Left lung (tissue), 10 donors: ENCODE results near the gene CHODL. TPM values are rescaled to one million over a fixed set of nuclear protein-coding genes. Genes with fewer than 3 reads are reported as not detected.

Source experiments
- ATAC-seq: fragments of 200-7000 bp; cut with Tn5 transposase; one replicate; pipeline ENCODE4 v1.9.1; 2020; ENCODE audit warnings: moderate library complexity
- DNase-seq, 4 donors: peaks; one replicate each; pipeline ENCODE4 v3.0.0-alpha.2; 2013 to 2020
- H3K27ac ChIP-seq, 2 donors: fragments of 200-600 bp; sonication (generic) in 1 of 2; one replicate each; pipeline versions ENCODE4 v1.5.0 to v1.8.0; 2020 to 2021
- H3K27me3 ChIP-seq, 2 donors: fragments of 200-600 bp; sonication (generic) in 1 of 2; one replicate each; pipeline versions ENCODE4 v1.5.0 to v1.8.0; 2020 to 2021
- H3K36me3 ChIP-seq, 2 donors: fragments of 200-600 bp; sonication (generic) in 1 of 2; one replicate each; pipeline versions ENCODE4 v1.5.0 to v1.8.0; 2020 to 2021
- H3K4me1 ChIP-seq, 2 donors: fragments of 200-600 bp; one replicate each; pipeline ENCODE4 v1.8.0; 2021
- H3K4me3 ChIP-seq, 2 donors: fragments of 200-600 bp; sonication (generic) in 1 of 2; one replicate each; pipeline versions ENCODE4 v1.5.0 to v1.8.0; 2020 to 2021; ENCODE audit warnings: mild to moderate bottlenecking in 1 of 2
- H3K9me3 ChIP-seq, 2 donors: fragments of 200-600 bp; sonication (generic) in 1 of 2; one replicate each; pipeline versions ENCODE4 v1.5.0 to v1.8.0; 2020 to 2021
- CTCF ChIP-seq, 2 donors: fragments of 200-600 bp; sonication (generic) in 1 of 2; IDR thresholded peaks; one replicate each; pipeline versions ENCODE4 v1.5.0 to v1.8.0; 2021; ENCODE audit warnings: antibody characterized with exemption in 2 of 2
- intact Hi-C, 2 donors: fragments of 100-400 bp; cut with DNase I; formaldehyde crosslinking; loops; one replicate each; pipeline versions ENCODE4 v1.11.2 to v1.14.2; 2022
- polyA plus RNA-seq, 6 donors: library from polyadenylated mRNA; unstranded; fragments of 120-200 nt; gene quantifications; one replicate each; pipeline ENCODE4 v1.2.1, GENCODE V29; 2013; ENCODE audit not compliant: insufficient read length in 6 of 6
- total RNA-seq, 2 donors: library from RNA; stranded (reverse); fragmentation: NEBNext Ultra II Directional; extraction: Animal tissue kit (Norgen Biotek cat#: 25700); gene quantifications; one replicate each; pipeline ENCODE4 v1.2.1, GENCODE V29; 2021
- donor health status: DM: no; HTN: yes; CAD: no.
- donor health status: DM: no; HTN: no; CAD: no.

The CHODL gene
- total and polyA plus RNA-seq, 8 donors = 0.32 to 4.5 (median 1.8) TPM

GRCh38 chr21:18222346-18222745 is 22.3 kb upstream of the CHODL start:
- Histone ChIP-seq H3K27me3 (no peaks in the 10 kb centered on the region), H3K27ac (no peak overlapping the region), H3K4me3 (no peak overlapping the region), H3K9me3 (peaks cover 0 to 39% of the 10 kb centered on the region in 2 donors), H3K36me3 (no peaks in the 10 kb centered on the region), H3K4me1 (no peaks in the 10 kb centered on the region)
- ATAC-seq = no peak
- no peak for DNase-seq
- TF ChIP-seq CTCF (IDR thresholded peaks at IDR 0.05) = no peak
- intact Hi-C loops = no loop called here

- DNase-seq = no peak
- H3K27ac ChIP-seq = no peak overlapping the region
- intact Hi-C loops = no loop called here
- H3K4me3 ChIP-seq = no peak overlapping the region
- no peaks in the 10 kb centered on the region for H3K4me1 ChIP-seq
- no peaks in the 10 kb centered on the region for H3K9me3 ChIP-seq
- no peaks in the 10 kb centered on the region for H3K27me3 ChIP-seq
- H3K36me3 ChIP-seq = no peaks in the 10 kb centered on the region
- no peak for TF ChIP-seq CTCF (IDR thresholded peaks at IDR 0.05)
- ATAC-seq = no peak
These were observed 16.4 kb upstream of the CHODL start for GRCh38 chr21:18228060-18228739.

GRCh38 chr21:18235545-18235944 is 9.1 kb upstream of the CHODL start:
- no peak for TF ChIP-seq CTCF (IDR thresholded peaks at IDR 0.05)
- ATAC-seq (no peak), DNase-seq (no peak)
- Histone ChIP-seq H3K36me3 (no peaks in the 10 kb centered on the region), H3K4me3 (no peak overlapping the region), H3K27ac (no peak overlapping the region), H3K9me3 (no peaks in the 10 kb centered on the region), H3K4me1 (no peaks in the 10 kb centered on the region), H3K27me3 (no peaks in the 10 kb centered on the region)
- intact Hi-C loops = no loop called here

GRCh38 chr21:18245464-18245967 is 883 bp downstream of the CHODL start:
- Histone ChIP-seq H3K27ac (no peak overlapping the region), H3K9me3 (no peaks in the 10 kb centered on the region), H3K4me1 (peaks cover 0 to 10% of the 10 kb centered on the region in 2 donors), H3K27me3 (peaks cover 17 to 41% of the 10 kb centered on the region in 2 donors), H3K36me3 (no peaks in the 10 kb centered on the region), H3K4me3 (peak overlapping the region; percentile 20 to 21)
- intact Hi-C loops = no loop called here
- peak; percentile 44 for ATAC-seq
- TF ChIP-seq CTCF (IDR thresholded peaks at IDR 0.05) = no peak
- DNase-seq = peak in 1 of 4 donors; percentile 45

- no peak overlapping the region for H3K4me3 ChIP-seq
- no peaks in the 10 kb centered on the region for H3K36me3 ChIP-seq
- ATAC-seq (no peak), DNase-seq (no peak)
- no peak overlapping the region for H3K27ac ChIP-seq
- TF ChIP-seq CTCF (IDR thresholded peaks at IDR 0.05) = no peak
- H3K9me3 ChIP-seq = no peaks in the 10 kb centered on the region
- intact Hi-C loops = no loop called here
- peaks cover 17 to 35% of the 10 kb centered on the region in 2 donors for H3K27me3 ChIP-seq
- H3K4me1 ChIP-seq = peaks cover 0 to 10% of the 10 kb centered on the region in 2 donors
These were observed 3.5 kb downstream of the CHODL start for GRCh38 chr21:18248171-18248570.
